ENCODE measurements around the gene TSPAN17. TPM values are rescaled to one million over a fixed set of nuclear protein-coding genes. Genes with fewer than 3 reads are reported as not detected.

The TSPAN17 gene
- total and polyA plus RNA-seq, 2 experiments from 2014 or later: 30.2 to 32.3 TPM

- Histone ChIP-seq H3K27me3 (peaks cover 16% of the 10 kb centered on the region), H3K4me3 (no peak overlapping the region), H3K27ac (peak overlapping the region; percentile 1), H3K36me3 (no peaks in the 10 kb centered on the region), H3K9me3 (ENCODE audit: low read depth) (no peaks in the 10 kb centered on the region), H3K4me1 (ENCODE audit: low read depth) (peaks cover 7% of the 10 kb centered on the region)
- no peak for TF ChIP-seq CTCF (IDR thresholded peaks at IDR 0.05; ENCODE audit: low read depth, low read length)
- no peak for DNase-seq (ENCODE audit: low read depth in 1 of 2, low spot score in 1 of 2)
These were observed 40.4 kb upstream of the TSPAN17 start for GRCh38 chr5:176606875-176607274.

- Histone ChIP-seq H3K4me3 (no peak overlapping the region), H3K27me3 (peaks cover 16% of the 10 kb centered on the region), H3K36me3 (no peaks in the 10 kb centered on the region), H3K4me1 (ENCODE audit: low read depth) (peaks cover 7% of the 10 kb centered on the region), H3K27ac (no peak overlapping the region), H3K9me3 (ENCODE audit: low read depth) (no peaks in the 10 kb centered on the region)
- no peak for TF ChIP-seq CTCF (IDR thresholded peaks at IDR 0.05; ENCODE audit: low read depth, low read length)
- no peak for DNase-seq (ENCODE audit: low read depth in 1 of 2, low spot score in 1 of 2)
These were observed 39.1 kb upstream of the TSPAN17 start for GRCh38 chr5:176608142-176608705.

GRCh38 chr5:176608937-176609723, 38.2 kb upstream of the TSPAN17 start:
- Histone ChIP-seq H3K27me3 (peaks cover 16% of the 10 kb centered on the region), H3K9me3 (ENCODE audit: low read depth) (no peaks in the 10 kb centered on the region), H3K4me3 (peak overlapping the region; percentile 45), H3K36me3 (no peaks in the 10 kb centered on the region), H3K4me1 (ENCODE audit: low read depth) (peaks cover 7% of the 10 kb centered on the region), H3K27ac (no peak overlapping the region)
- TF ChIP-seq CTCF (IDR thresholded peaks at IDR 0.05; ENCODE audit: low read depth, low read length): no peak
- no peak for DNase-seq (ENCODE audit: low read depth in 1 of 2, low spot score in 1 of 2)

- H3K4me1 ChIP-seq (ENCODE audit: low read depth): peaks cover 7% of the 10 kb centered on the region
- no peak within 1 kb of the TSS for H3K27ac ChIP-seq
- no peaks in the 10 kb centered on the region for H3K36me3 ChIP-seq
- peaks cover 16% of the 10 kb centered on the region for H3K27me3 ChIP-seq
- H3K9me3 ChIP-seq (ENCODE audit: low read depth): no peaks in the 10 kb centered on the region
- TF ChIP-seq CTCF (IDR thresholded peaks at IDR 0.05; ENCODE audit: low read depth, low read length): peak; percentile 24
- peak; percentile 60 to 93 for DNase-seq (ENCODE audit: low read depth in 1 of 2, low spot score in 1 of 2)
- H3K4me3 ChIP-seq: peak within 1 kb of the TSS; percentile 45
These were observed 37.4 kb upstream of the TSPAN17 start, which contains the start of gene GPRIN1 for GRCh38 chr5:176609724-176610434. TSS of gene GPRIN1 (minus strand) at chr5:176610156. CDS start at chr5:176599834, 10,322 bp downstream.

GRCh38 chr5:176610435-176610773, 36.9 kb upstream of the TSPAN17 start:
- no peaks in the 10 kb centered on the region for H3K36me3 ChIP-seq
- TF ChIP-seq CTCF (IDR thresholded peaks at IDR 0.05; ENCODE audit: low read depth, low read length): no peak
- no peak for DNase-seq (ENCODE audit: low read depth in 1 of 2, low spot score in 1 of 2)
- H3K4me1 ChIP-seq (ENCODE audit: low read depth): peaks cover 7% of the 10 kb centered on the region
- peak overlapping the region; percentile 45 for H3K4me3 ChIP-seq
- H3K27me3 ChIP-seq: peaks cover 16% of the 10 kb centered on the region
- H3K27ac ChIP-seq: no peak overlapping the region
- no peaks in the 10 kb centered on the region for H3K9me3 ChIP-seq (ENCODE audit: low read depth)

All from cardiac muscle cell (in vitro differentiated cells and primary cell).